Sciatic nerve (tissue), 2 donors: ENCODE data around the gene MPG. TPM values are rescaled to one million over a fixed set of nuclear protein-coding genes. Genes with fewer than 3 reads are reported as not detected.

Experiments
- ATAC-seq: fragments of 200-7000 bp; cut with Tn5 transposase; one replicate; pipeline ENCODE4 v1.9.1; 2020; ENCODE audit warnings: mild to moderate bottlenecking, moderate library complexity
- DNase-seq: peaks from one replicate; pipeline ENCODE4 v3.0.0-alpha.2; 2020; ENCODE audit warnings: low spot score
- intact Hi-C: fragments of 100-400 bp; cut with DNase I; formaldehyde crosslinking; loops from one replicate; pipeline ENCODE4 v1.14.2; 2022
- total RNA-seq: library from RNA; stranded (reverse); fragmentation: NEBNext Ultra II Directional; extraction: Animal tissue kit (Norgen Biotek cat#: 25700); gene quantifications from one replicate; pipeline ENCODE4 v1.2.1, GENCODE V29; 2021
- donor health status: DM: no; HTN: no; CAD: no.
- donor health status: DM: no; HTN: no; CAD: no.

The MPG gene
- total RNA-seq, 1 donor from 2014 or later = 35.0 TPM

GRCh38 chr16:77273-77806, 685 bp upstream of the MPG start:
- intact Hi-C loops = no loop called here
- ATAC-seq (peak; percentile 18), DNase-seq (peak; percentile 81)

- ATAC-seq = no peak
- DNase-seq = no peak
- intact Hi-C loops = no loop called here
Observed at GRCh38 chr16:78444-79150, 572 bp downstream of the MPG start.

DNA sequence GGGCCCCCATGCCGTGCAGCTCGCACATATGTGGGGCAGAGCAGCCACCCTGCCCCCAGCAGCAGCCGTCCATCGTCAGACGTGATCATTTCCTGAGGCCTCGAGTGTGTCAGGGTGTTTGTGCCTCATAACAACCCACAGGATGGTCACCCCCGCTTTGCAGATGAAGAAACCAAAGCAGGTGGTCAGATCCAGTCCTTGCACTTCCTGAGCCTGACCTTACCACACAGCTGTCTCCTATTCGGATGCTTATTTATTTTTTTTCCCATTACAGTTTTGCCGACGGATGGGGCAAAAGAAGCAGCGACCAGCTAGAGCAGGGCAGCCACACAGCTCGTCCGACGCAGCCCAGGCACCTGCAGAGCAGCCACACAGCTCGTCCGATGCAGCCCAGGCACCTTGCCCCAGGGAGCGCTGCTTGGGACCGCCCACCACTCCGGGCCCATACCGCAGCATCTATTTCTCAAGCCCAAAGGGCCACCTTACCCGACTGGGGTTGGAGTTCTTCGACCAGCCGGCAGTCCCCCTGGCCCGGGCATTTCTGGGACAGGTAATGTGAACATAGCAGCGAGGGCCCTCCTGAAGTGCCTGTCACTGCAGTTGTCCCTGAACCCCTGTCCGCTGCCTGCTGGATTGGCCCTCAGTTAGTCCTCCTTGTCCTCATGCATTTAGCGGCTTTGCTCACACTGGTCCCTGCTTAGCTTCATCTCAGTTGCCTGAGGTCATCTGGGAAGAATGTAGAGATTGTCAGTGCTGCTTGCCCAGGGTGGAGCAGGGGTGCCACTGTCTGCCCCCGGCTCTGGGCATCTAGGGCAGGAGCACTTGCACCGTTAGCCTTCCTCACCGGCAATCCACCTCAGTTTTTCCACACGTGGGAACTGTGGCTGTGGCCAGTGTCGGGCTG, 1.4 kb downstream of the MPG start:
- intact Hi-C loops = no loop called here
- DNase-seq (no peak), ATAC-seq (no peak)

GRCh38 chr16:83060-83603, 5.1 kb downstream of the MPG start:
- intact Hi-C loops = no loop called here
- no peak for DNase-seq
- ATAC-seq = no peak

GRCh38 chr16:83781-84615, 6.0 kb downstream of the MPG start:
- no peak for DNase-seq
- peak; percentile 29 for ATAC-seq
- intact Hi-C loops = no loop called here

DNA sequence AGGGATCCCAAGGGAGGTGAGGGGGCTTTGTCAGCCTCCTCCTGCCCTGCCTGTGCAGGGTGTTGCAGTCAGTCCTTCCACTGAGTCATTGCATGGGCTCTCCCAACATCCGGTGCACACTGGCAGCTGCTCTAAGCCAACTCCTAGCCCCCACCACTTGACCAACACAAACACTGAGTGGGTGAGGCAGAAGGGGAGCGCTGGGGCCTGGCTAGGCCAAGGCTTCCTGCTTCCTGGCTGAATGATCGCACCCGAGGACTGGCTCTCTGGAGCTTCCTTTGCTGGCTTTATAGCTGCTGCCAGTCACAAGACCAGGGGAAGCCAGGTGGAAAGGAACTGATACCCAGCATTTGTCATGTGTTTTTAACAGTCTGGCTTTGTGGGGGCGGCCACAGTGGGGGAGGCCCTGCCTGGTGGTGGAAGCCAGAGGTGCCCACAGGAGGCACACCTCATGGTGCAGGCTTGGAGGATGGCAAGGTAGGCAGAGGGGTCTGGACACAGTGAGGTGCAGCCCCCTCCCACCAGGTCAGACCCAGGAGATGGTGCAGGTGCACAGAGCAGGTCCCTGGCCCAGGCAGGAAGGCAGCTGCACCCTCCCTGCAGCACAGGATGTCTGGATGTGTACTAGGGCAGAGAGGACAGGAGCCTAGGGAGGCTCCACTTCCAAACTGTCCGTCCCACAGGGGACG, 6.8 kb downstream of the MPG start:
- ATAC-seq = peak; percentile 84
- intact Hi-C loops = no loop called here
- no peak for DNase-seq

GRCh38 chr16:85407-85782, 7.4 kb downstream of the MPG start:
- intact Hi-C loops = no loop called here
- ATAC-seq = peak; percentile 2
- DNase-seq = no peak

DNA sequence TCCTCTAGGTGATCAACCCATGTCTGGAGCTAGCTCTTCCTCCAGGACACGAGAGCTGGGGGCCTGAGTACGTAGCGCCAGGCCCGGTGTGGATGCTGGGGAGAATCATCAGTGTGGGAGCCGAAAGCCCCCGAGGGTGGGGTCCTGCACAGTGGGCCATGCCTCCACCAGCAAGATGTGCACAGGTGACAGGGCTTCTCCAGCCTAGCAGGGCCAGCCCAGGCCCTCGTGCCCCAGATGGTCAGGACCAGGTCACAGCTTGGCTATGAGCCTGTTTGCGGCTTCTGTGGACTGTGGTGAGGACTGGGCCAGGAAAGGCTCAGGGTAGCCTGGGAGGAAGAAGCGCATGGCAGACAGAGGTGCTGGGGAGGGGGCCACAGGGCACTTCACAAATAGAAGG, 7.8 kb downstream of the MPG start:
- intact Hi-C loops = no loop called here

DNA sequence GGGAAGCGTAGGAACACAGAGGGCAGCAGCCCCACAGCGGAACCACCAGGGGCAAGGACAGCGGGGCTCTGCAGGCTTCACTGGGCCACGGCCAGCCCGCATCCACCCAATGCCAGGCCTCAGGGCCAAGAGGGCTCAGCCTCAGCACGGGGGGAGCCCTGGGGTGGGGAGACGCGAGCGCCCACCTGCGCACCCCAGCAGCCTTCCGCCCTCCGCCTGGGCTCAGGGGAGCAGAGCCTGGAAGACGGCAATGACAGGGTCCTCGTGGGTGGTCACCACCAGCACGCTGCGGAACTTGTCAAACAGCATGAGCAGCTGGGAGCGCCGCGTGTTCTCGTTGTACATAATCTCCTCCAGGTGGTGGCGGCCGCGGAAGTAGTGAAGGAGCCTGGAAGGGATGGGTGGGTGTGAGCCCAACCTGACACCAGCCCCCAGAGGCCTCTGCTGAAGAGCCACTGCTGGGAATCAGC, 8.5 kb downstream of the MPG start:
- no peak for ATAC-seq
- intact Hi-C loops = no loop called here
- no peak for DNase-seq

More for the DNA sequence above, 7.8 kb downstream of the MPG start:
- DNase-seq (no peak), ATAC-seq (no peak)

GRCh38 chr16:88613-89012, 10.6 kb downstream of the MPG start:
- intact Hi-C loops = no loop called here
- ATAC-seq = no peak
- DNase-seq = no peak

DNA sequence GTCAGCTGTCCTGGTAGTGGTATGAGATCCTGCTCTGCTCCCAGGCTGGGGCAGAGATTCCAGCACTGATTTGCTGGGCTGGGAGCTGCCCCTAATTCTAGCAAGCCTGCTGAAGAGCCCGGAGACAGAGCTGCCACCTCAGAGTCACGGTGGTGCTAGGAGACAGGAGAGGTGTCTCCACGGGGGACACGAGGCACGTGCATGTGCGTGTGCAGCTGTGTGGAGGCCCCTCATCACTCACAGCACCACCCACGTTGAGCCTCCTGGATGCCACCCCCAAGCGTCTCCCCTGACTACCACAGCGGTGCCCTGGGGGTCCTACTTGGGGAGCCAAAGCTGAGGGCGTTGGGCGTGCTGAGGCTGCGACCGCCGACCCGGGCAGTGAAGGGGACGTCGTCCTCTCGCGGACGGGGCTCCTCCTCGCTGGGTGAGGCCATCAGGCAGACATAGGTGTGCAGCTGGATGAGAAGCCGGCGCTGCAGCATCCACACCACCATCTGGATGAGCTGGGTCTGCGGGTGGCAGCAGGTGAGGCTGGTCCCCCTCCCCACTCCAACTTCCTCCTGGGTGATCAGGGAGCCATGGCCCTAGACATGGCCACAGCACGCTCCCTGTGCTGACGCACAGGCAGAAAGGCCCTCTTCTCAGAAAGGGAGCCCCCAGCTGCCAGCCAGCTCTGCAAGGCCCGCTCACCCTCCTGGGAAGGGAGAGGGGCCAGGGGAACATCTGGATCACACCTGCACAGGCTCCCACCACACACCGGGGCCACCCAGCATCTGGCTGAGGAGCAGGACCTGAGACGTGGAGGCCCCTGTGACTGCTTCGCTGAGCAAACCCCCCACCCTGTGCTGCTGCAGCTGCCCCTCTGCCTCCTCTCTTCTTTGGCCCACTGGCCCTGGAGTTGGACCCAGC, 11.6 kb downstream of the MPG start:
- ATAC-seq (no peak), DNase-seq (no peak)
- intact Hi-C loops = no loop called here

DNA sequence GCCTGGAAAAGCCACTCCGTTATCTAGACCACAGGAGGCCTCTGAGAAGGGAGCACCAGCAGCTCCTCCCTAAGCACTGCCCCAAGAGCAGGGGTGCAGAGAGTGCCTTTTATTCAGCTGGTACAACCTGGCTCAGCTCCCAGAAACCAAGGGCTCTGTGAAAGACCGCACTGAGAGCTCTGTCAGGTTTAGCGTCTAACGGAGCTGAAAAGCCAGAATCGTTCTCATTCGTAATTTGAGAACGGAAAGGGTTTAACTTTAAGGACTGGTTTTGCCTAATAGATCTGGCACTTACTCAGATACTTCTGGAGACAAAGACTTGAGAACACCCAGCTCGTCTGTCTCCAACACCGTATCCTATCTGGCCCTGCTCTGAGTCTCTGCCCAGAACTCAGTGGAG, 13.5 kb downstream of the MPG start:
- DNase-seq = no peak
- ATAC-seq = peak; percentile 37
- intact Hi-C loops = no loop called here

DNA sequence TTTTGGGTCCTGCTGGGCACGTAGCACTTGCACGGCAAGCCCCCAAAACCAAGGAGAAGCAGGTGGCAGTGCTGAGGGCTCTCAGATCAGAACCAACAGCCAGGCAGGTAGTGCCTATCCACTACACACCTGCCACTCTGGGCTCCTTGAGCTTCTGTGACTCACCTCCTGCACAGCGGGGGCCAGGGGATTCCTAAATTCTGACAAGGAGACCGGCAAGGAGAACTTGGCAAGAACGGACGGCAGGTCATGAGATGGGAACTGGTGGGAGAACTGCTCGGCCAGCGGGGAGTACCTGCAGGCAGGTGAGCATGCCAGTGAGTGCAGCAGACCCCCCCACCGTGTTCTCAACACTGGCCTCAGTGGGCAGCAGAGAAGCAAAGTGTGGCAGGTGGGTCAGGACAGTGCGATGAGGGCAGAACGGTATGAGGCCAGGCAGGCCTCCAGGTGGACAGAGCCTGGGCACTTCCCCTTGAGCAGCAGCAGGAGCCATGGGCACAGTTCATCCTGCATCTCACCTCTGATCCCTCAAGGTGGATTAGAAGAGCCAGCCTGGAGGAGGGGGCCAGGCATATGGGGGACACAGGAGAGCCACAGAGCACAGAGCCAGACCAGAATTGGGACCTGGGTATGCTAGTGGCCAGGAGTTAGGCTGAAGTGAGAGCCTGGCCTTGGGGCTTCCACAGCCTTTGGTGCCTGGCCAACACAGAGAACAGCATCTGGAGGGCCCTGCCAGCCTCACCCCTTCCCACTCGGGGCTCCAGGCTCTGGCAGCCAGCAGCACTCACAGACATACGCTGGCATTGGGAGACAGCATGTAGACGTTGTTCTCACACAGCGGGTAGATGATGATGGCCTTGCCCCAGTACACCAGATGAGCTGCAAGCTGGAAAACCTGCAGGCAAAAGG, 14.7 kb downstream of the MPG start:
- intact Hi-C loops = no loop called here
- DNase-seq (no peak), ATAC-seq (no peak)

- no peak for DNase-seq
- ATAC-seq = no peak
- intact Hi-C loops = no loop called here
Observed at GRCh38 chr16:94918-95265, 16.9 kb downstream of the MPG start.

- ATAC-seq = peak; percentile 88
- intact Hi-C loops = loop anchor here (2.0 kb wide), 1 partner anchor 32 kb away; no protein-coding TSS in a partner anchor
Observed at GRCh38 chr16:96935-97381, 18.9 kb downstream of the MPG start.

GRCh38 chr16:97822-98221, 19.8 kb downstream of the MPG start:
- ATAC-seq = no peak

More at GRCh38 chr16:96935-97381, 18.9 kb downstream of the MPG start:
- peak; percentile 93 for DNase-seq

More at GRCh38 chr16:97822-98221, 19.8 kb downstream of the MPG start:
- intact Hi-C loops = loop anchor here (2.0 kb wide), 1 partner anchor 33 kb away; no protein-coding TSS in a partner anchor
- no peak for DNase-seq
